K562 (cell line): ENCODE results near the gene PMFBP1. TPM values are rescaled to one million over a fixed set of nuclear protein-coding genes. Genes with fewer than 3 reads are reported as not detected.

Experiments used
- ARID3B ChIP-seq: fragments of 250-450 bp; sonication (Bioruptor Pico); IDR thresholded peaks from 2 replicates; pipeline ENCODE4 v1.4.0; 2020; ENCODE audit warnings: borderline replicate concordance
- DPF2 ChIP-seq: fragments of 450-650 bp; IDR thresholded peaks from 2 replicates; pipeline ENCODE4 v1.6.1; 2016
- EZH2 ChIP-seq: IDR thresholded peaks from 2 replicates; pipeline ENCODE4 v1.6.1; 2012; ENCODE audit warnings: low read depth, mild to moderate bottlenecking, inconsistent platforms, low read length, borderline replicate concordance
- HDAC3 ChIP-seq: fragments of 450-650 bp; IDR thresholded peaks from 2 replicates; pipeline ENCODE4 v1.6.1; 2018; ENCODE audit warnings: borderline replicate concordance, mild to moderate bottlenecking, moderate library complexity; ENCODE audit not compliant: partially characterized antibody
- HOXB6 ChIP-seq: fragments of 250-450 bp; sonication (Bioruptor Pico); IDR thresholded peaks from 2 replicates; pipeline ENCODE4 v1.5.1; 2022; ENCODE audit warnings: mild to moderate bottlenecking, borderline replicate concordance
- ILF3 ChIP-seq: fragments of 450-650 bp; IDR thresholded peaks from 2 replicates; pipeline ENCODE4 v1.6.1; 2018; ENCODE audit warnings: antibody characterized with exemption, mild to moderate bottlenecking, moderate library complexity, borderline replicate concordance
- JUN ChIP-seq, 2 experiments: sonication (generic) in 1 of 2; formaldehyde crosslinking in 1 of 2; IDR thresholded peaks; 2 replicates each; pipeline versions ENCODE4 v1.6.1 to v1.8.0; 2012 to 2022; ENCODE audit warnings: borderline replicate concordance in 2 of 2, mild to moderate bottlenecking in 2 of 2, improper control_type of control experiment in 1 of 2, low read depth in 1 of 2, low read length in 1 of 2, missing genetic modification reagents in 1 of 2
- KDM5B ChIP-seq: fragments of 200-600 bp; sonication (generic); IDR thresholded peaks from 2 replicates; pipeline ENCODE4 v1.6.1; 2012; ENCODE audit warnings: low read depth, mild to moderate bottlenecking, moderate library complexity, low read length, control low read depth, inconsistent platforms; ENCODE audit not compliant: insufficient replicate concordance
- LCOR ChIP-seq: sonication (generic); formaldehyde crosslinking; IDR thresholded peaks from 2 replicates; pipeline ENCODE4 v1.8.0; 2022; ENCODE audit warnings: mild to moderate bottlenecking, missing genetic modification reagents
- NFIC ChIP-seq: fragments of 450-650 bp; IDR thresholded peaks from 2 replicates; pipeline ENCODE4 v1.6.1; 2017; ENCODE audit warnings: mild to moderate bottlenecking, inconsistent platforms
- NFXL1 ChIP-seq: fragments of 450-650 bp; formaldehyde crosslinking; IDR thresholded peaks from 2 replicates; pipeline ENCODE4 v1.4.0; 2021; ENCODE audit warnings: mild to moderate bottlenecking
- PBX2 ChIP-seq, 2 experiments: IDR thresholded peaks in 1 of 2; conservative IDR thresholded peaks in 1 of 2; 2 replicates each; pipeline ENCODE4 v1.6.1; 2016; ENCODE audit warnings: low read depth in 2 of 2, mild to moderate bottlenecking in 1 of 2, missing compliant biosample characterization in 1 of 2, missing genetic modification characterization in 1 of 2, moderate library complexity in 1 of 2
- PRMT5 ChIP-seq: sonication (generic); formaldehyde crosslinking; IDR thresholded peaks from 2 replicates; pipeline ENCODE4 v1.5.0; 2020; ENCODE audit warnings: missing genetic modification reagents
- SUPT5H ChIP-seq: fragments of 450-650 bp; IDR thresholded peaks from 2 replicates; pipeline ENCODE4 v1.6.1; 2016
- THRAP3 ChIP-seq: fragments of 450-650 bp; IDR thresholded peaks from 2 replicates; pipeline ENCODE4 v1.6.1; 2016; ENCODE audit warnings: mild to moderate bottlenecking, inconsistent platforms, borderline replicate concordance
- XRCC5 ChIP-seq: fragments of 200-400 bp; formaldehyde crosslinking; IDR thresholded peaks from 2 replicates; pipeline ENCODE4 v1.6.1; 2017; ENCODE audit warnings: low read depth, mild to moderate bottlenecking, low read length
- ZKSCAN3 ChIP-seq: fragments of 250-450 bp; sonication (Bioruptor Pico); IDR thresholded peaks from 2 replicates; pipeline ENCODE4 v1.4.0; 2020
- ZNF274 ChIP-seq: IDR thresholded peaks from 2 replicates; pipeline ENCODE4 v1.6.1; 2011; ENCODE audit warnings: low read depth, mild to moderate bottlenecking, low read length, moderate library complexity, borderline replicate concordance
- polyA plus RNA-seq, 8 experiments: library from polyadenylated mRNA; depleted of rRNA in 4 of 8; stranded (reverse) in 5 of 8; unstranded in 3 of 8; fragments of >200 nt; fragmentation: Nextera tagmentation in 2 of 8; fragmentation: Illumina TruSeq in 1 of 8; extraction: Ambion mirVana in 2 of 8; extraction: Trizol in 1 of 8; gene quantifications; 2 replicates each; pipeline versions ENCODE4 v1.2.1 to v1.2.3, GENCODE V29; 2011 to 2014; ENCODE audit warnings: inconsistent platforms in 1 of 8, missing spikeins in 1 of 8
- total RNA-seq, 7 experiments: library from RNA; depleted of rRNA in 6 of 7; stranded (reverse); fragments of >200 nt in 6 of 7; fragmentation: Illumina TruSeq in 2 of 7; extraction: Trizol in 2 of 7; gene quantifications; 2 replicates each; pipeline versions ENCODE4 v1.2.1 to v1.2.3, GENCODE V29; 2011 to 2021; ENCODE audit warnings: low replicate concordance in 1 of 7
- TF ChIP-seq, protein P1 (sequence below): sonication (generic); formaldehyde crosslinking; IDR thresholded peaks from 2 replicates; pipeline ENCODE4 v1.8.0; 2022; ENCODE audit warnings: missing genetic modification reagents, mild to moderate bottlenecking, moderate library complexity, borderline replicate concordance
- TF ChIP-seq, protein P2 (sequence below): IDR thresholded peaks from 2 replicates; pipeline ENCODE4 v1.6.1; 2012; ENCODE audit warnings: low read depth, low read length, improper control_type of control experiment, borderline replicate concordance

PMFBP1 gene
- total and polyA plus RNA-seq, 9 of the 15 experiments (the other 6 are each of a cell fraction or from before 2014, with no cell fraction given): 0.13 to 0.91 (median 0.47) TPM

GRCh38 chr16:72072514-72073342, 99.2 kb downstream of the PMFBP1 start (continued):
- TF ChIP-seq ARID3B (CRISPR knock-in tag): no peak
- no peak for TF ChIP-seq HDAC3
- no peak for TF ChIP-seq ILF3
- TF ChIP-seq KDM5B: no peak
- peak; percentile 34; the same call in 1 of the 2 replicates for TF ChIP-seq NFIC
- peak; percentile 80 for TF ChIP-seq DPF2
- TF ChIP-seq NFXL1 (CRISPR knock-in tag): no peak
- no peak for TF ChIP-seq THRAP3
- 0 out of 2 replicates have a peak, but pooled peaks have one; percentile 37 for TF ChIP-seq LCOR (CRISPR knock-in tag)
- TF ChIP-seq, protein P1, sequence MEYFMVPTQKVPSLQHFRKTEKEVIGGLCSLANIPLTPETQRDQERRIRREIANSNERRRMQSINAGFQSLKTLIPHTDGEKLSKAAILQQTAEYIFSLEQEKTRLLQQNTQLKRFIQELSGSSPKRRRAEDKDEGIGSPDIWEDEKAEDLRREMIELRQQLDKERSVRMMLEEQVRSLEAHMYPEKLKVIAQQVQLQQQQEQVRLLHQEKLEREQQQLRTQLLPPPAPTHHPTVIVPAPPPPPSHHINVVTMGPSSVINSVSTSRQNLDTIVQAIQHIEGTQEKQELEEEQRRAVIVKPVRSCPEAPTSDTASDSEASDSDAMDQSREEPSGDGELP (CRISPR knock-in tag): peak; percentile 23; the same call in 1 of the 2 replicates
- TF ChIP-seq SUPT5H: no peak
- TF ChIP-seq XRCC5: no peak
- TF ChIP-seq JUN (IDR thresholded peaks at IDR 0.05; ENCODE audit: borderline replicate concordance, low read depth, low read length): no peak
- TF ChIP-seq JUN (CRISPR knock-in tag; IDR thresholded peaks at IDR 0.05; ENCODE audit: borderline replicate concordance): no peak
- TF ChIP-seq PRMT5: no peak
- TF ChIP-seq, protein P2, sequence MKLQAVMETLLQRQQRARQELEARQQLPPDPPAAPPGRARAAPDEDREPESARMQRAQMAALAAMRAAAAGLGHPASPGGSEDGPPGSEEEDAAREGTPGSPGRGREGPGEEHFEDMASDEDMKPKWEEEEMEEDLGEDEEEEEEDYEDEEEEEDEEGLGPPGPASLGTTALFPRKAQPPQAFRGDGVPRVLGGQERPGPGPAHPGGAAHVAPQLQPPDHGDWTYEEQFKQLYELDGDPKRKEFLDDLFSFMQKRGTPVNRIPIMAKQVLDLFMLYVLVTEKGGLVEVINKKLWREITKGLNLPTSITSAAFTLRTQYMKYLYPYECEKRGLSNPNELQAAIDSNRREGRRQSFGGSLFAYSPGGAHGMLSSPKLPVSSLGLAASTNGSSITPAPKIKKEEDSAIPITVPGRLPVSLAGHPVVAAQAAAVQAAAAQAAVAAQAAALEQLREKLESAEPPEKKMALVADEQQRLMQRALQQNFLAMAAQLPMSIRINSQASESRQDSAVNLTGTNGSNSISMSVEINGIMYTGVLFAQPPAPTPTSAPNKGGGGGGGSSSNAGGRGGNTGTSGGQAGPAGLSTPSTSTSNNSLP: 0 out of 2 replicates have a peak, but pooled peaks have one; percentile 17
- no peak for TF ChIP-seq HOXB6 (CRISPR knock-in tag)
- TF ChIP-seq PBX2 (CRISPR knock-in tag; IDR thresholded peaks at IDR 0.05; ENCODE audit: low read depth): no peak
- no peak for TF ChIP-seq PBX2 (tag; conservative IDR thresholded peaks at IDR 0.05; ENCODE audit: low read depth)
- no peak for TF ChIP-seq ZNF274
- no peak for TF ChIP-seq EZH2
- TF ChIP-seq ZKSCAN3 (CRISPR knock-in tag): no peak
